Gastrocnemius medialis (tissue), 4 donors: ENCODE results near the gene NXPE1. TPM values are rescaled to one million over a fixed set of nuclear protein-coding genes. Genes with fewer than 3 reads are reported as not detected.

Experiments
- ATAC-seq, 2 donors: fragments of 150-250 bp; one replicate each; pipeline ENCODE4 v1.9.1; 2016
- DNase-seq, 2 donors: peaks; one replicate each; pipeline ENCODE4 v3.0.0-alpha.2; 2019
- H3K27ac ChIP-seq, 4 donors: fragments of 200-600 bp; sonication (generic); 1 replicate in 1 of 4; 2 replicates in 3 of 4; pipeline ENCODE4 v1.5.1; 2016 to 2018; ENCODE audit warnings: mild to moderate bottlenecking in 2 of 4, moderate library complexity in 1 of 4
- H3K27me3 ChIP-seq, 3 donors: fragments of 200-600 bp; sonication (generic) in 2 of 3; 1 replicate in 1 of 3; 2 replicates in 2 of 3; pipeline versions ENCODE4 v1.5.1 to v1.6.0; 2016 to 2019; ENCODE audit warnings: mild to moderate bottlenecking in 1 of 3, moderate library complexity in 1 of 3
- H3K36me3 ChIP-seq, 2 donors: fragments of 200-600 bp; sonication (generic) in 1 of 2; one replicate each; pipeline ENCODE4 v1.5.1; 2017 to 2018
- H3K4me1 ChIP-seq, 2 donors: fragments of 200-600 bp; sonication (generic) in 1 of 2; one replicate each; pipeline ENCODE4 v1.5.1; 2016 to 2017; ENCODE audit warnings: mild to moderate bottlenecking in 2 of 2
- H3K4me3 ChIP-seq, 4 donors: fragments of 200-600 bp; sonication (generic) in 3 of 4; 1 replicate in 1 of 4; 2 replicates in 3 of 4; pipeline ENCODE4 v1.5.1; 2016 to 2019; ENCODE audit warnings: mild to moderate bottlenecking in 2 of 4
- H3K9me3 ChIP-seq, 3 donors: fragments of 200-600 bp; sonication (generic) in 2 of 3; 1 replicate in 1 of 3; 2 replicates in 2 of 3; pipeline ENCODE4 v1.5.1; 2016 to 2019
- CTCF ChIP-seq, 5 experiments: fragments of 450-650 bp in 3 of 5; fragments of 200-600 bp in 2 of 5; sonication (generic) in 2 of 5; IDR thresholded peaks in 4 of 5; conservative IDR thresholded peaks in 1 of 5; 1 replicate in 4 of 5; 2 replicates in 1 of 5; pipeline ENCODE4 v1.5.1; 2016 to 2019; ENCODE audit warnings: antibody characterized with exemption in 5 of 5, mild to moderate bottlenecking in 3 of 5, moderate library complexity in 3 of 5
- POLR2A ChIP-seq, 2 donors: fragments of 450-650 bp; IDR thresholded peaks; one replicate each; pipeline ENCODE4 v1.6.1; 2017; ENCODE audit warnings: antibody characterized with exemption in 2 of 2, mild to moderate bottlenecking in 2 of 2, moderate library complexity in 2 of 2
- in situ Hi-C, 4 donors: fragments of 200-750 bp; cut with MboI; loops; one replicate each; pipeline versions ENCODE4 v1.15.0 to v1.8.0; 2017; ENCODE audit warnings: low sequenced_read_pairs in 4 of 4
- intact Hi-C: fragments of 100-400 bp; cut with DNase I; formaldehyde crosslinking; loops from one replicate; pipeline ENCODE4 v1.15.1; 2023; ENCODE audit warnings: low total_unique reads
- total RNA-seq, 4 donors: library from RNA; depleted of rRNA; stranded (reverse); fragments of >200 nt; gene quantifications; one replicate each; pipeline versions ENCODE4 v1.1.0 to v1.2.3, GENCODE V29; 2016

Gene NXPE1
- total RNA-seq, 4 donors from 2014 or later: 0.20 to 2.1 (median 1.2) TPM; not detected in 1

DNA sequence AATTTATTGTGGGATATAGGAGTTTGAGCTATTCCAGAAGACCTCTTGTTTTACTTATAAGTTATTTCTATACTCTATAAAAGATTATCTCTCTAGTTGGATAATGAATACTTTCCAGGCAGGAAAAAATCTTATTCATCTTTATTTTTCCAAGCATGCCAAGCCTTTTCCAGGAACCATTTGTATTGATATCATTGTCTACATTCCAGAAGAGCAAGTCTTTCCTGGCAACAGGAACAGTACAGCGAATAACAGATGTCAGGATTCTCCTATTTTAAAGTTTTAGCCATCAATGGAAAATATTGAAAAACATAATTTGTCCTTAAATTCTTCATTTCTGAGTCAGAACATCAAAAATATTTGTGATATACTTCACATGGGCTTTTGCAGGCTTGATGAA, 5.2 kb upstream of the NXPE1 start:
- H3K27me3 ChIP-seq: no peaks in the 10 kb centered on the region
- H3K27ac ChIP-seq: no peak overlapping the region
- intact Hi-C loops (no loop called here), in situ Hi-C loops (no loop called here)
- ATAC-seq (no peak), DNase-seq (no peak)
- no peaks in the 10 kb centered on the region for H3K9me3 ChIP-seq
- H3K4me3 ChIP-seq: no peak overlapping the region
- H3K36me3 ChIP-seq: no peaks in the 10 kb centered on the region
- no peak for TF ChIP-seq CTCF (IDR thresholded peaks at IDR 0.05 in 4 of 5, conservative IDR thresholded peaks at IDR 0.05 in 1 of 5)
- TF ChIP-seq POLR2A (IDR thresholded peaks at IDR 0.05): no peak
- no peaks in the 10 kb centered on the region for H3K4me1 ChIP-seq

GRCh38 chr11:114563077-114563476, 3.4 kb upstream of the NXPE1 start:
- in situ Hi-C loops: no loop called here

DNA sequence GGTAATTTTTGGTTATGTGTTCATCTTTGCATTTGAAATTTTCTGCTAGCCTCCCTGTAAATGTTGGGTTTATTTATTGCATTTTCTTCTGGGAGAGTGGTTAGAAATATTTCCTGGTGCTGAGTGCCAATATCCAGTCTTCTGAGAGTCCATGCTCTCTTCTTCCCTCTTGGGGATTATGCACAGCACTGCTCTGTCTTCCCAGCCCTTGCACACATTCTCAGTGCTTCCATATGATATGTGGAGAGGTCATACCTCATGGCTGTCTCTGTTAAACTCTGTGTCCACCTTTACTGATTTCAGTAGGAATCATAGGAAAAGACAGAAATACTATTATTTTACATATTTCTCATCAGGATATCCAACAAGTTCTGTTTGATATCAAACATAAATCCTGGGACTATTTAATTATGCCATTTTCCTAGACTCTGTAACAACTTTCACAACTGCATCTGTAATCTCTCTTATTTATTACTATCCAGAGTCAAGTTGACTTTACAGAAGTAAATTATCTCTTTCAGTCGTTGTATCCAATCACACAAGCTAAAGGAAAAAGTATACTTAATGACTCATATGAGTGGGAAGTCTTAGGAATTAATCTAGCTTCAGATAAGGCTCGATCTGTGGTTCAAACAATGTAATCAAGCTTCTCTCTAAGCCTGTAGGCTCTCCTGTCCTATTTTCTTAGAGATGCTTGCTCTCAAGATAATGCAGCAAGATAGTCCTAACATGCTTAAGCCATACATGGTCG, 2.7 kb upstream of the NXPE1 start:
- DNase-seq (no peak), ATAC-seq (no peak)
- TF ChIP-seq POLR2A (IDR thresholded peaks at IDR 0.05) (no peak), CTCF (IDR thresholded peaks at IDR 0.05 in 4 of 5, conservative IDR thresholded peaks at IDR 0.05 in 1 of 5) (no peak)

More at GRCh38 chr11:114563077-114563476, 3.4 kb upstream of the NXPE1 start:
- Histone ChIP-seq H3K9me3 (no peaks in the 10 kb centered on the region), H3K4me1 (no peaks in the 10 kb centered on the region), H3K27ac (no peak overlapping the region), H3K4me3 (no peak overlapping the region), H3K36me3 (no peaks in the 10 kb centered on the region), H3K27me3 (no peaks in the 10 kb centered on the region)
- no peak for TF ChIP-seq CTCF (IDR thresholded peaks at IDR 0.05 in 4 of 5, conservative IDR thresholded peaks at IDR 0.05 in 1 of 5)
- no peak for TF ChIP-seq POLR2A (IDR thresholded peaks at IDR 0.05)
- ATAC-seq: no peak
- no peak for DNase-seq
- intact Hi-C loops: no loop called here

DNA sequence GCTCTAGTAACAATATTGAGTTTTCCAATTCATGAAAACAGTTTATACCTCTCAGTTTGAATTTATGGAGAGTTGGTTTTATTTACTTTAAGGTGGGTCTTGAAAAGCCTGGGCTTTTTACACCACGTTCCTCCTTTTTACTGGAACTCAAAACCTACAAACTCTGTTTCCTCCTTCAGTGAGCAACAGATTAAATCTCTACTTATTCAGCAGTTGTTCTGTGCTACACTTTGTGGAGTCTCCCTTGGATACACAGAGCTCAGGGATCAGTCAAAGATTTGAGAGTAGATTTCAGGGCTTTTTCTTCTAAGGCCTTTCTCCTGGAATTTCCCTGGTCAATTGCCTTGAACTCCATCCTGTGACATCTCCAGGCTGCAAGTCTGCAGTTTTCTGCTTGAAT, 3.5 kb downstream of the NXPE1 start:
- intact Hi-C loops: no loop called here
- Histone ChIP-seq H3K4me1 (no peaks in the 10 kb centered on the region), H3K36me3 (no peaks in the 10 kb centered on the region), H3K27me3 (no peaks in the 10 kb centered on the region), H3K4me3 (no peak overlapping the region), H3K9me3 (no peaks in the 10 kb centered on the region), H3K27ac (no peak overlapping the region)
- in situ Hi-C loops: no loop called here
- DNase-seq (no peak), ATAC-seq (no peak)
- TF ChIP-seq POLR2A (IDR thresholded peaks at IDR 0.05): no peak
- no peak for TF ChIP-seq CTCF (IDR thresholded peaks at IDR 0.05 in 4 of 5, conservative IDR thresholded peaks at IDR 0.05 in 1 of 5)

More for the DNA sequence above, 2.7 kb upstream of the NXPE1 start:
- in situ Hi-C loops (no loop called here), intact Hi-C loops (no loop called here)
- no peaks in the 10 kb centered on the region for H3K36me3 ChIP-seq
- no peaks in the 10 kb centered on the region for H3K9me3 ChIP-seq
- no peak overlapping the region for H3K27ac ChIP-seq
- H3K27me3 ChIP-seq: no peaks in the 10 kb centered on the region
- H3K4me3 ChIP-seq: no peak overlapping the region
- H3K4me1 ChIP-seq: no peaks in the 10 kb centered on the region
